ENCODE results near the gene PGAM2. TPM values are rescaled to one million over a fixed set of nuclear protein-coding genes. Genes with fewer than 3 reads are reported as not detected.

PGAM2 gene
- total and polyA plus RNA-seq, 2 of the 13 experiments (the other 11 are each of a cell fraction or from before 2014, with no cell fraction given) = 0.22 TPM; not detected in 1

GRCh38 chr7:44044315-44045225 lies 20.8 kb downstream of the PGAM2 start, which contains the start of gene DBNL (continued):
- TF ChIP-seq ZBTB25 (CRISPR knock-in tag; IDR thresholded peaks at IDR 0.05) = 0 out of 2 replicates have a peak, but pooled peaks have one; percentile 86
- TF ChIP-seq RFX3 (CRISPR knock-in tag; IDR thresholded peaks at IDR 0.05) = no peak
- TF ChIP-seq MAFF (IDR thresholded peaks at IDR 0.05; ENCODE audit: low read depth, low read length) = no peak
- no peak for TF ChIP-seq PBX3 (CRISPR knock-in tag; IDR thresholded peaks at IDR 0.05; ENCODE audit: borderline replicate concordance)
- no peak for TF ChIP-seq ZSCAN5A (CRISPR knock-in tag; IDR thresholded peaks at IDR 0.05; ENCODE audit: borderline replicate concordance)
- TF ChIP-seq BCL6 (CRISPR knock-in tag; IDR thresholded peaks at IDR 0.05) = no peak
- no peak; the same call in 1 of the 2 replicates for TF ChIP-seq KDM3A (CRISPR knock-in tag; IDR thresholded peaks at IDR 0.05; ENCODE audit: low read depth)
- no peak for TF ChIP-seq ADNP (CRISPR knock-in tag; IDR thresholded peaks at IDR 0.05)
- TF ChIP-seq GRHL1 (CRISPR knock-in tag; conservative IDR thresholded peaks at IDR 0.05) = no peak
- peak; percentile 96 for TF ChIP-seq RBFOX2 (IDR thresholded peaks at IDR 0.05; ENCODE audit: low read depth, low read length)
- TF ChIP-seq BORCS8-MEF2B (CRISPR knock-in tag; IDR thresholded peaks at IDR 0.05) = peak; percentile 63; the same call in 1 of the 2 replicates
- TF ChIP-seq, protein P1, sequence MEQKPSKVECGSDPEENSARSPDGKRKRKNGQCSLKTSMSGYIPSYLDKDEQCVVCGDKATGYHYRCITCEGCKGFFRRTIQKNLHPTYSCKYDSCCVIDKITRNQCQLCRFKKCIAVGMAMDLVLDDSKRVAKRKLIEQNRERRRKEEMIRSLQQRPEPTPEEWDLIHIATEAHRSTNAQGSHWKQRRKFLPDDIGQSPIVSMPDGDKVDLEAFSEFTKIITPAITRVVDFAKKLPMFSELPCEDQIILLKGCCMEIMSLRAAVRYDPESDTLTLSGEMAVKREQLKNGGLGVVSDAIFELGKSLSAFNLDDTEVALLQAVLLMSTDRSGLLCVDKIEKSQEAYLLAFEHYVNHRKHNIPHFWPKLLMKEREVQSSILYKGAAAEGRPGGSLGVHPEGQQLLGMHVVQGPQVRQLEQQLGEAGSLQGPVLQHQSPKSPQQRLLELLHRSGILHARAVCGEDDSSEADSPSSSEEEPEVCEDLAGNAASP (CRISPR knock-in tag; IDR thresholded peaks at IDR 0.05; ENCODE audit: borderline replicate concordance) = no peak
- no peak for TF ChIP-seq ZNF816 (CRISPR knock-in tag; IDR thresholded peaks at IDR 0.05; ENCODE audit: borderline replicate concordance)
- 0 out of 2 replicates have a peak, but pooled peaks have one; percentile 57 for TF ChIP-seq ZFP36L2 (CRISPR knock-in tag; IDR thresholded peaks at IDR 0.05)
- TF ChIP-seq RELA (CRISPR knock-in tag; IDR thresholded peaks at IDR 0.05) = no peak
- peak; percentile 41; the same call in 1 of the 2 replicates for TF ChIP-seq ZSCAN20 (CRISPR knock-in tag; IDR thresholded peaks at IDR 0.05; ENCODE audit: borderline replicate concordance)
- TF ChIP-seq ONECUT2 (CRISPR knock-in tag; IDR thresholded peaks at IDR 0.05) = 0 out of 2 replicates have a peak, but pooled peaks have one; percentile 37
- no peak for TF ChIP-seq CEBPB (IDR thresholded peaks at IDR 0.05; ENCODE audit: borderline replicate concordance, low read depth, low read length)
- TF ChIP-seq ZNF747 (CRISPR knock-in tag; IDR thresholded peaks at IDR 0.05; ENCODE audit: borderline replicate concordance) = peak; percentile 39; the same call in 1 of the 2 replicates
- no peak for TF ChIP-seq ATF6 (CRISPR knock-in tag; conservative IDR thresholded peaks at IDR 0.05)

Measured in HepG2 (cell line).